Activated CD4-positive, alpha-beta T cell treated with anti-CD3 and anti-CD28 coated beads, Interleukin-2, amount 50 U/mL, for 16 hours (primary cell): ENCODE data around the gene ZNF770.
"Not testable (repeated sequence)": the region's sequence is repeated elsewhere in the genome, so short reads cannot be mapped to it uniquely, and the experiment has no call there.

Source experiments
- DNase-seq: peaks from one replicate; pipeline ENCODE4 v3.0.0-alpha.2; 2020

The ZNF770 gene

DNA sequence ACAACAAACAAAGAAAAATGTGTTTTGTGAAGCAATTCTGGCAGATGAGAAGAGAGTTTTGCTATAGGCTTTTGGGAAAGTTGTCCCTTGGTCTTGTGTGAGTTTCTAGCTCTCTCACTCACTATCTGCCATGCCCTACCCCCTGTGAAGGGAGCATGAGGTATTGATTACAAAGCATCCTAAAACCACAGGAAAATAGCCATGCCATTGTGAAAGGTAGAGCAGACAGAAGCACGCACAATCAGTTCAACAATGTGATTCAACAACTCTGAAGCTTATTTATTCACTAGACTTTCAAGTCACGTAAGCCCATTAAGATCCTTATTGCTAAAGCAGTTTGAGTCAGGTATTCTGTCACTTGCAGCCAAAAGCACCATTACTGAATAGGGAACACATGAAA is 12.0 kb downstream of the ZNF770 start:
- DNase-seq, result no peak

DNA sequence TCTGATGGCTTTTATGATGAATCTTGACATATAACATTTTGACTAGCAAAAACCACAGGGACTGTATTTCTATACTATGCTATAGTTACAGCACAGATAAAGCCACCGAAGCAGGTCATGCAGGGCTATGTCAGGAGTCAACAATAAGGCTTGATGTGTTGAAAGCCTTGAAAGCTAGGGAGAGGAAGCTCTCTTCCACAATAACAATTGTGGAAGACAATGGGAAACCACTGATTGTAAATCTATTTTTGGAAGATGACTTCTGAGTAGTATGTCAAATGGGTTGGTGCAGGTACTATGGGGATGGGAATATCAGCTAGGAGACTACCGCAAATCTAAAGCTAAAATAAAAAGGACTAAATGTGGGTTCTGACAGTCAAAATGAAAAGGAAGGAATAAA is 14.6 kb downstream of the ZNF770 start:
- no peak for DNase-seq

DNA sequence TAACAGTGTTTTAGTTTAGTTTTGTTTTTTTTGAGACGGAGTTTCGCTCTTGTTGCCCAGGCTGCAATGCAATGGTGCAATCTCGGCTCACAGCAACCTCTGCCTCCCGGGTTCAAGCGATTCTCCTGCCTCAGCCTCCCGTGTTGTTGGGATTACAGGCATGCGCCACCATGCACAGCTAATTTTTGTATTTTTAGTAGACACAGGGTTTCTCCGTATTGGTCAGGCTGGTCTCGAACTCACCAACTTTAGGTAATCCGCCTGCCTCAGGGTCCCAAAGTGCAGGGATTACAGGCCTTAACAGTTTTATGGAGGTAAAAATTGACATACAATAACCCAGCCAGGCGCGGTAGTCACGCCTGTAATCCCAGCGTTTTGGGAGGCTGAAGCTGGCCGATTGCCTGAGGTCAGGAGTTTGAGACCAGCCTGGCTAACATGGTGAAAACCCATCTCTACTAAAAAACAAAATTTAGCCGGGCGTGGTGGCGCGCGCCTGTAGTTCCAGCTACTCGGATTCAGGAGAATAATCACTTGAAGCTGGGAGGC is 17.9 kb downstream of the ZNF770 start:
- not testable (repeated sequence) for DNase-seq

DNA sequence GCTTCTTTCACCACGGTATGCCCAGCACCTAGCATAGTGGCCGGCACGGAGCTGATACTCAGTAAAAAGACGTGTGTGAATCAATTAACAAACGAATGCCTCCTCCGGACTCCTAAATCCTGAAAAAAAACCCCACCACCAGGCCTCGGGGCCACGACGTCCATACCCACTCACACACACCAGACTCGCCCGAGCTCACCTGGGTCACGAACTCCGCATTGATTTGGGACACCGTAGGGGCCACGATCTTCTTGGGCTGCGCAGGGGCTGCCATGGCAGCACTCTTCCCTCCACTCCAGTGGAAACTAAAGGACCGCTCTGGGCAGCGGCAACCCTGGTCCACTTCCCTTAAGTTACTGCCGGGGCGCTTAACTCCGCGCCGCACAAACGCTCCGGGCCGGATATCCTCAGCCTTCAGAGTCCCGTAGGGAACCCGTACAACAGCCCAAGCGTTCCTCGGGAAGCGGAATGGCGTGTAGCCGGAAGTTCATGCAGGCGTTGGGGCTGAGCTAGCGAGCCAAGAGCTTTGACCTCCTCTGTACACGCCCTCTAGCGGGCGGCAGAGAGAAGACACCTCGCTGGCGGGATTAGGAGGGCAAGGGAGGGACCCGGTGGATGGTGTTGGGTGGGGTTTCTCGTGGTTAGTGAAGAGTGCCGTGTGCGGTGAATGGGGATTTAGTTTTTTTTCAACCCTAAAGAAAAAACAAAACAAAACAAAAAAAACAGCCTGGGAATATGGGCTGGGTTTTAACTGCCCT is 18.6 kb downstream of the ZNF770 start, which contains the start of gene AQR:
AQR (minus strand) TSS at position 403 of the 758 bp plus-strand sequence; CDS start at position 274, 129 bp downstream.
- DNase-seq, result peak; percentile 97

DNA sequence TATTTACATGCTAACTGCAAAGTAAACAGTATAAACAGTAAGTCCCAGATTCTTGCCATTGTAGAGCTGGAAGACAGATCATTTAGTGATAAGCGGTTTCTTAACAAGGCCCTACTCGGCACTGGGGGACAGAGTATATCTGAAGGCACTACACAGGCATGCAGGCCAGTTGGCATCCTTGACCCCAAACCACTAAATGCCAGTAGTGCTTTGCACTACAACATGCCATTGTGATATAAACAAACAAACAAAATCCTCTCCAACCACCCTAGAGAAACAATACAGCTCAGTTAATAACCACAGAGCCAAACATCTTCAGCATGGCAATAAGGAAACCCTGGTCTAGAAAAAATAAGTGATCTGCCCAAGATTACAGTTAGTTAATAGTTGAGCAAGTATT is 23.8 kb downstream of the ZNF770 start:
- no peak for DNase-seq

DNA sequence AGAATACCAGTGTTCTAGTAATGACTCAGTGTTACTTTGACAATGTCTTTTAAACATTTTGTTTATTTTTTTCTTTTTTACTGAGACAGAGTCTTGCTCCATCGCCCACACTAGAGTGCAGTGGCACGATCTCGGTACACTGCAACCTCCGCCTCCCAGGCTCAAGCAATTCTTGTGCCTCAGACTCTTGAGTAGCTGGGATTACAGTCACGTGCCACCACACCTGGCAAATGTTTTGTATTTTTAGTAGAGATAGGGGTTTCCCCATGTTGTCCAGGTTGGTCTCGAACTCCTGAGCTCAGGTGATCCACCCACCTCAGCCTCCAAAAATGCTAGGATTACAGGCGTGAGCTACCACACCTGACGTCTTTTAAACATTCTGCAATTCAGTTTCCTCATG is 34.2 kb downstream of the ZNF770 start:
- DNase-seq, result no peak

DNA sequence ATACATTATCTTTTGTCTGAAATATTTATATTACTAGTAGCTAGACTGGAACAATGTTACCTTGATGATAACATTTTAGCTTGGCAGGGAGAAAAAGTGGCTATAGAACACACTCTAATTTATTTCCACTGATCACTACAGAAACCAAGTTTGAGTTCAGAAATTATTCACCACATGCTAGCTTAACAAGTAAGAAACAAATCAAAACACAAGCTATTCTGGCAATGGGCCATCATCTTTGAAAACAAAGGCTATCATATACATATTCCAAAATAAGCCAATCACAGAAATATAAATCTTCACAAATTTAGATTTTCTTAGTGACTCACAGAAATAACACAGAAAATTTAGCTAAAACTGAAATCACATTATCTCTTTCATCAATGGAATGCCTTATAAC is 35.6 kb downstream of the ZNF770 start:
- peak; percentile 34 for DNase-seq

DNA sequence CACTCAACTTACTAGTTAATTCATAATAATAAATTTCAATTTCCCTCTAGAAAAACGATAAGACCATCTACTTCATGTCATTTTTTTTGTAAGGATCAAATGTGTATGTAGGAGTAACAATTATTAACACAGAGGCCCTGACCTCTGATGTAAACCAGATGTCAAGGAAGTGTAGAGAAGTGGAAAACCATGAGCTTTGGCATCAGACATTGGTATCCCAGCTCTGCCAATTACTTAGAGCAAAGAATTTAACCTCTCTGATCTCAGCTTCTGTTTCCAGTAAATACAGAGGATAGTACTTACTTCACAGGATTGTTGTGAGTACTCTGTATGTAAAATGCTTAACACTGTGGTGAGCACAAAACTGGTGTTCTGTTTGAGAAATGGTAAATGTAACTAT is 36.1 kb downstream of the ZNF770 start:
- no peak for DNase-seq

DNA sequence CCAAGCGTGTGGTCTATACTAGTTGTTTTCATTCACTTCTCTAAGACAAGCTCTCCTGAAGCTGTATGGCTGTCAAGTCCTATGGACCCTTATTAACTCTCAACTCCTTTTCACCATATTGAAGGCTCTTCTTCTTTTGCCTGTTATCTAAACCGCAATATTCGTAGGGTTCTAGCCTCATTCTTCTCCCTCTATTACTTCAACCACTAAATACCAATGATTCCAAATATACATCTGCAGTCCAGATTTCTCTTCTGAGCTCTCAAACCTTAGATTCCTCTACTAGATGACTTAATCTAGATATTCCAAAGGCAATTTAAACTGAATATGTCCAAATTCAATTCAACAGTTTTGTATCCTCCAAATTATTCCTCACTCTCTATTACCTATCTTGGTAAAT is 43.2 kb downstream of the ZNF770 start:
- DNase-seq, result no peak

DNA sequence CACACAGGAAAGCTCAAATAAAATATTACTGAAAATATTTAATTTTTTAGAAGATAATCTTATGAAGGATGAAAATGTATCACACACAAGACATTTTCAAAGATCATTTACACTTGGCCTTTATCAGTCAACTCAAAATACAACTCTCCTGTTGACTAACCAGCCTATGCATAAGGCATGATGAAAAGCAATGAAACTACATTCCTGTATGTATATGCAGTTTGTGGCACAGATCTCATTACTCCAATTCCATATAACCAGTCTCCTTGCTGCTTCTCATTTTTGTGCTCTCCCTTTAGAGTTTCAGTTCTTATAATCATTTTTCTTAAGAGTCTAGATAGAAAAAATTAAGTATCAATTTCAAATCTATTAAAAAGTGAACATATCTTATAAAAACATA is 44.4 kb downstream of the ZNF770 start:
- no peak for DNase-seq

DNA sequence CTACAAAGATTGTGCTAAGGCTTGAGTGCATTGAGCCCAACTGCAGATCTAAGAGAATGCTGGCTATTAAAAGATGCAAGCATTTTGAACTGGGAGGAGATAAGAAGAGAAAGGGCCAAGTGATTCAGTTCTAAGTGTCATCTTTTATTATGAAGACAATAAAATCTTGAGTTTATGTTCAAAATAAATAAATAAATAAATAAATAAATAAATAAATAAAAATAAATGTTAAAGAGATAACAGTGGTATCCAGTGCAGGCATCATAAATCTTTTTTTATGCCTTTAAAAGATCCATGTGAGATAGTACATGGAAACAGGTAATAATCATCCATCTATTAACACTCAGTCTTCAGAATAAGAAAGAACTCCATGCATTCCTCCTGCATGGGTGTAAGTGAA is 44.8 kb downstream of the ZNF770 start:
- not testable (repeated sequence) for DNase-seq

DNA sequence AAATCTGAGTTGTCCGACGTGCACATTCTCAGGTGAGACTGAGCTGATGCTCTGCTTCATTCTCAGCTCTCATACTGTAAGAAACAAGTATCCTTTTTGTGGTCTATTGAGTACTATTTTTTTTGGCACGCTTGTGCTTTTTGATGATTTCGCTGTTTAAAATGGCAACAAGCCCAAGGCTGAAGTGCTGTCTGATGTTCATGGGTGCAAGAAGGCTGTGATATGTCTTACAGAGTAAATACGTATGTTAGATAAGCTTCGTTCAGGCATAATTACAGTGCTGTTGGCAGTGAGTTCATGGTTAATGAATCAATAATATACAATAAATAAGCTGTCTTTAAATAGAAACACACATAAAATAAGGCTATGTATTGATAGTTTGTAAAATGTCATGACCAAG is 45.7 kb downstream of the ZNF770 start:
- no peak for DNase-seq

DNA sequence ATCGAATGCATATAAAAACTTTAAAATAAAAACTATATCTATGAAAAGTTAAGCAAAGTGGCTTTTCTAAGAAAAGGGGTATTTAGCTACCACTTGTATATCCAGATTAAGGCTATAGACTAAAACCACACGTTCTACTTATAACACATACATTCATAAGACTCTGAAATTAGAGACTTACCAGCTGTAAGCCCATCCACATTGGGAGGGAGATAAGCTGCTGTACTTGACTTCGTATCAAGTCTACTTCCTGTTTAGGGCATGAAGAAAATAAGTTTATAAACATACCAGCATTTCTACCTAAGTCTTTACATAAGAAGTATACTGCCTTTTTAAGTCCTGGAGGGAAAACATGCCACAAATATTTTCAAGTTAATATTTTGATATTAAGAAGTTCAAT is 46.3 kb downstream of the ZNF770 start:
- no peak for DNase-seq

DNA sequence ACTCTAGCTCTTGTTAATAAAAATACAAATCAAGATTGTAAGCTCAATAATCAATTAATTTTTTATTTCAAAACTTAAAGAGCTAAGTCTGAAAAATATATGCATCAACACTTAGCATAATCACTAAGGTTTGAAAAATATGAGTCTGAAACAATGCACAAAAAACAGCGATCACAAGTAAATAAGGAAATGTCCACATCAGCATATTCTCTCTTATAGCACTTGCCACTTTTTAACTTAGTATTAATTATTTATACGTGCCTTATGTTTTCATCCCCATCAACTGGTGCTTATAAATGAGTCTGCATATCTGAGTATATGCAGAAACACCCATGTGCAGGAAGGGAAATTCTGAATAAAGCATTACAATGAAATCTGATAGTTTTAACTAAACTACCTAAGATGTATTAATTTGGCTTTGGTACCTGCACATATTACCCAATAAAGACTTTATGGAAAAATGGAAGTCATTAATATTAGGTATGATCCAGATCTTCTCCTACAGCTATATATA is 46.8 kb downstream of the ZNF770 start:
- no peak for DNase-seq

DNA sequence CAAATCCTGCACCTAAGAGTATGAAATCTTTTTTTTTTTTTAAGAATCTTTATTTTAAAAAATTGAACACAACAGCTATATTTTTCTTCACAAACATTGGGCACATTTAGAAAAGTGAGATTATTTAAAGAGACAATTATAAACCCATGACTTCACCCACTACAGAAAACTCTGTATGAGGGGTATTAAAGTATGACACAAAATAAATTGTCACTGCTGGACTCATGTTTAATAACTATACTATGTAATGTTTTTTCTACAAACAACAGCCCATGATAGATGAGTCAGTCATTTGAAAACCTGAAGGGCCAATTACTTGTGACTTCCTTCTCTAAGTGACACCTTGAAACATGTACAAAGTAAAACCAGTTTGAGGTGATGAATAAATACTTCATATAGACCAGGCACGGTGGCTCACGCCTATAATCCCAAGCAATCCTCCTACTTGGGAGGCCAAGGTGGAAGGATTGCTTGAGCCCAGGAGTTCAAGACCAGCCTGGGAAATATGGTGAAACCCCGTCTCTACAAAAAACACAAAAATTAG is 54.6 kb downstream of the ZNF770 start:
- DNase-seq, result no peak

DNA sequence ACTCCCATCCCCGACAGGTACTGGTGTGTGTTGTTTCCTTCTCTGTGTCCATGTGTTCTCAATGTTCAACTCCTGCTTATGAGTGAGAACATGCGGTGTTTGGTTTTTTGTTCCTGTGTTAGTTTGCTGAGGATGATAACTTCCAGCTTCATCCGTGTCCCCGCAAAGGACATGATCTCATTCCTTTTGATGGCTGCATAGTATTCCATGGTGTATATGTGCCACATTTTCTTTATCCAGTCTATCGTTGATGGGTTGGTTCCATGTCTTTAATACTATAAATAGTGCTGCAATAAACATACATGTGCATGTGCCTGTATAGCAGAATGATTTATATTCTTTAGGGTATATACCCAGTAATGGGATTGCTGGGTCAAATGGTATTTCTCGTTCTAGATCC is 59.7 kb downstream of the ZNF770 start:
- not testable (repeated sequence) for DNase-seq
